Measurements from ENCODE around the gene RASAL2. TPM values are rescaled to one million over a fixed set of nuclear protein-coding genes. Genes with fewer than 3 reads are reported as not detected.

RASAL2 gene
- total RNA-seq, 1 donor from 2014 or later: 18.3 TPM

GRCh38 chr1:178323067-178323466 is 229.2 kb downstream of the RASAL2 start:
- Histone ChIP-seq H3K4me1 (no peaks in the 10 kb centered on the region), H3K9me3 (ENCODE audit: low read depth) (no peaks in the 10 kb centered on the region), H3K79me2 (ENCODE audit: low read depth) (peaks cover 19% of the 10 kb centered on the region), H3K9ac (no peak overlapping the region), H3K27ac (no peak overlapping the region), H3K4me2 (no peak overlapping the region), H4K20me1 (ENCODE audit: low read depth) (no peaks in the 10 kb centered on the region), H3K4me3 (no peak overlapping the region), H3K27me3 (no peaks in the 10 kb centered on the region), H3K36me3 (no peaks in the 10 kb centered on the region), H2AFZ (replicated peaks) (no peak overlapping the region), H3F3A (ENCODE audit: low read depth) (peaks cover 3% of the 10 kb centered on the region)
- no peak for DNase-seq (ENCODE audit: low spot score)
- Mint-ChIP-seq H3K4me1 (peaks cover 3% of the 10 kb centered on the region), H3K4me3 (no peak overlapping the region), H3K27ac (no peak overlapping the region), H3K27me3 (ENCODE audit: insufficient read depth, low read depth) (no peaks in the 10 kb centered on the region), H3K9me3 (peaks cover 2% of the 10 kb centered on the region), H3K36me3 (no peaks in the 10 kb centered on the region)
- TF ChIP-seq CTCF (IDR thresholded peaks at IDR 0.05) (no peak), EZH2 (IDR thresholded peaks at IDR 0.05) (no peak), EZH2phosphoT487 (IDR thresholded peaks at IDR 0.05) (no peak)

GRCh38 chr1:178324003-178324402 is 230.1 kb downstream of the RASAL2 start:
- Histone ChIP-seq H3K9ac (no peak overlapping the region), H3K4me3 (no peak overlapping the region), H3K4me1 (no peaks in the 10 kb centered on the region), H3K9me3 (ENCODE audit: low read depth) (no peaks in the 10 kb centered on the region), H3F3A (ENCODE audit: low read depth) (peaks cover 3% of the 10 kb centered on the region), H3K27ac (no peak overlapping the region), H4K20me1 (ENCODE audit: low read depth) (no peaks in the 10 kb centered on the region), H3K4me2 (no peak overlapping the region), H3K27me3 (no peaks in the 10 kb centered on the region), H3K79me2 (ENCODE audit: low read depth) (peaks cover 19% of the 10 kb centered on the region), H3K36me3 (no peaks in the 10 kb centered on the region), H2AFZ (replicated peaks) (no peak overlapping the region)
- no peak for DNase-seq (ENCODE audit: low spot score)
- no peak overlapping the region for H3K27ac Mint-ChIP-seq
- no peak for TF ChIP-seq EZH2 (IDR thresholded peaks at IDR 0.05)
- no peak for TF ChIP-seq CTCF (IDR thresholded peaks at IDR 0.05)
- no peak for TF ChIP-seq EZH2phosphoT487 (IDR thresholded peaks at IDR 0.05)
- no peaks in the 10 kb centered on the region for H3K36me3 Mint-ChIP-seq
- H3K4me3 Mint-ChIP-seq: no peak overlapping the region
- H3K4me1 Mint-ChIP-seq: peaks cover 3% of the 10 kb centered on the region
- H3K9me3 Mint-ChIP-seq: peaks cover 2% of the 10 kb centered on the region
- H3K27me3 Mint-ChIP-seq (ENCODE audit: insufficient read depth, low read depth): no peaks in the 10 kb centered on the region

GRCh38 chr1:178328728-178329127 is 234.8 kb downstream of the RASAL2 start:
- Histone ChIP-seq H3K27ac (no peak overlapping the region), H3F3A (ENCODE audit: low read depth) (no peaks in the 10 kb centered on the region), H3K27me3 (no peaks in the 10 kb centered on the region), H2AFZ (replicated peaks) (no peak overlapping the region), H3K36me3 (no peaks in the 10 kb centered on the region), H4K20me1 (ENCODE audit: low read depth) (no peaks in the 10 kb centered on the region), H3K9ac (no peak overlapping the region), H3K79me2 (ENCODE audit: low read depth) (peaks cover 6% of the 10 kb centered on the region), H3K4me2 (no peak overlapping the region), H3K9me3 (ENCODE audit: low read depth) (no peaks in the 10 kb centered on the region), H3K4me1 (no peaks in the 10 kb centered on the region), H3K4me3 (no peak overlapping the region)
- no peak for TF ChIP-seq CTCF (IDR thresholded peaks at IDR 0.05)
- no peak for TF ChIP-seq EZH2 (IDR thresholded peaks at IDR 0.05)
- no peak for TF ChIP-seq EZH2phosphoT487 (IDR thresholded peaks at IDR 0.05)
- no peaks in the 10 kb centered on the region for H3K27me3 Mint-ChIP-seq (ENCODE audit: insufficient read depth, low read depth)
- DNase-seq (ENCODE audit: low spot score): no peak
- H3K4me1 Mint-ChIP-seq: no peaks in the 10 kb centered on the region
- H3K9me3 Mint-ChIP-seq: no peaks in the 10 kb centered on the region
- H3K27ac Mint-ChIP-seq: no peak overlapping the region
- H3K4me3 Mint-ChIP-seq: no peak overlapping the region
- H3K36me3 Mint-ChIP-seq: no peaks in the 10 kb centered on the region

Data from neural progenitor cell (in vitro differentiated cells).